Hematopoietic multipotent progenitor cell treated with erythropoietin and hydrocortisone succinate and interleukin-3 and kit ligand, for 8 days (in vitro differentiated cells): Measurements from ENCODE around the gene SYDE1.

ENCODE experiments used
- DNase-seq: peaks from one replicate; pipeline ENCODE4 v3.0.0-alpha.2; 2015

Gene SYDE1

DNA sequence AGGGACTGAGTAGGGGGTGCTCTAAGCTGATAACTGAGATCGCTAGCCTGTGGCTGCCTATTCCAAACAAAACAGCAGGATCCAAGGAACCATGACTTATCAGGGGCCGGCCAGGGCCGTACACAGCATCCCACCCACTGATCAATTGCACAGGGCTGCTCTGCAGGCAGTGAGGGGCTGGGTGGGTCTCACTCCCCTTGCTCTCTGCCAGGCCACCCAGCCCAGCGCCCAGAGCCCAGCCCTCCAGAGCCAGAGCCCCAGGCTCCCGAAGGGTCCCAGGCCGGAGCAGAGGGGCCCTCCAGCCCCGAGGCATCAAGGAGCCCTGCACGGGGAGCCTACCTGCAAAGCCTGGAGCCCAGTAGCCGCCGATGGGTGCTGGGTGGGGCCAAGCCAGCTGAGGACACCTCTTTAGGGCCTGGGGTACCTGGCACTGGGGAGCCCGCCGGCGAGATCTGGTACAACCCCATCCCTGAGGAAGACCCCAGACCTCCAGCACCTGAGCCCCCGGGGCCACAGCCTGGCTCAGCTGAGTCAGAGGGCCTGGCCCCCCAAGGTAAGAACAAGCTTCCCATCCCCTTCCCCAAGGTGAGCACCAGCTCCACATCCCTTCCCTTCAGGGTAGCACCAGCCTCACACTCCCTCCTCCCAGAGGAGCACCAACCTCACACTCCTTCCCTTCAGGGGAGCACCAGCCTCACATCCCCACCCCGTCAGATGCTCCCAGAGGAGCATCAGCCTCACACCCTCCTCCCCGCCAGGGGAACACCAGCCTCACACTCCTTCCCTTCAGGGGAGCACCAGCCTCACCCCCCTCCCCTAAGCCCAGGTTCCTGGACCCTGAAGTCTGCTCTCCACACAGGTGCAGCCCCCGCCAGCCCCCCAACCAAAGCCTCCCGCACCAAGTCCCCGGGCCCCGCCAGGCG lies 1.9 kb downstream of the SYDE1 start:
- no peak for DNase-seq

DNA sequence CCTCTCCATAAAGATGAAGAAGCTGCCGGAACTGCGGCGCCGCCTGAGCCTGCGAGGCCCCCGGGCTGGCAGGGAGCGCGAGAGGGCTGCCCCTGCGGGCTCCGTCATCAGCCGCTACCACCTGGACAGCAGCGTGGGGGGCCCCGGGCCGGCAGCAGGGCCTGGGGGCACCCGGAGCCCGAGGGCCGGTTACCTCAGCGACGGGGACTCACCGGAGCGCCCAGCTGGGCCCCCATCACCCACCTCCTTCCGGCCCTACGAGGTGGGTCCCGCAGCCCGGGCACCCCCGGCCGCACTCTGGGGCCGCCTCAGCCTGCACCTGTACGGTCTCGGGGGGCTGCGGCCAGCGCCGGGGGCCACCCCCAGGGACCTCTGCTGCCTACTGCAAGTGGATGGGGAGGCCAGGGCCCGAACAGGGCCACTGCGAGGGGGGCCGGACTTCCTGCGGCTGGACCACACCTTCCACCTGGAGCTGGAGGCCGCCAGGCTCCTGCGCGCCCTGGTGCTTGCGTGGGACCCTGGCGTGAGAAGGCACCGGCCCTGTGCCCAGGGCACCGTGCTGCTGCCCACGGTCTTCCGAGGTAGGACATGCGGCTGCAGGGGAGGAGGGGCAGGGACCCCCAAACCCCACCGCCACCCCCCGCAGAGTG lies 2.7 kb downstream of the SYDE1 start:
- no peak for DNase-seq

DNA sequence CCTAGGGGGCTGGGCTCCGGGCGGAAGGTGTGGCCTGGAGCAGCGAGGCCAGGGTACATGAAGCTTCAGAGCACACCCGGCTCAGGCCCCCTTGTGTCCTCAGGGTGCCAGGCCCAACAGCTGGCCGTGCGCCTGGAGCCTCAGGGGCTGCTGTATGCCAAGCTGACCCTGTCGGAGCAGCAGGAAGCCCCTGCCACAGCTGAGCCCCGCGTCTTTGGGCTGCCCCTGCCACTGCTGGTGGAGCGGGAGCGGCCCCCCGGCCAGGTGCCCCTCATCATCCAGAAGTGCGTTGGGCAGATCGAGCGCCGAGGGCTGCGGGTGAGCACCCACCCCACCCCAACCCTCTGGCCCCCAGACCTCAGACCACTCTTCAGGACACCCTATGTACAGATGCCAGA lies 3.2 kb downstream of the SYDE1 start:
- no peak for DNase-seq

DNA sequence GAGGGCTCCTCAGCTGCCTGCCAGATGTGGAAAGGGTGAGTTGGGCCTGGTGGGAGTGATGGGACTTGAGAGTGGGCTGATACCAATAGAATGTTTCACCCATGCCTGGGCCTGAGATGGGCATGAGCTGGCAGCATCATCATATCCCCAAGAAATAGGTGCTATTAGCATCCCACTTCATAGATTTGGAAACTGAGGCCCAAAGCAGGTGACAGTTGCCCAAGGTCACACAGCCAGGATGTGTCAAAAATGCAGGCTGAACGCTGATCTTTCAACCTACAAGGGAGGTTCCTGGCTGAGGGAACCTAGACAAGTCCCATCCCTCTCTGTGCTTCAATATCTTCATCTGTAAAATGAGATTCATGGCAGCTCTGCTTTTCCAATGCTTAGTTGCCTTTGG lies 4.6 kb downstream of the SYDE1 start:
- DNase-seq = no peak

DNA sequence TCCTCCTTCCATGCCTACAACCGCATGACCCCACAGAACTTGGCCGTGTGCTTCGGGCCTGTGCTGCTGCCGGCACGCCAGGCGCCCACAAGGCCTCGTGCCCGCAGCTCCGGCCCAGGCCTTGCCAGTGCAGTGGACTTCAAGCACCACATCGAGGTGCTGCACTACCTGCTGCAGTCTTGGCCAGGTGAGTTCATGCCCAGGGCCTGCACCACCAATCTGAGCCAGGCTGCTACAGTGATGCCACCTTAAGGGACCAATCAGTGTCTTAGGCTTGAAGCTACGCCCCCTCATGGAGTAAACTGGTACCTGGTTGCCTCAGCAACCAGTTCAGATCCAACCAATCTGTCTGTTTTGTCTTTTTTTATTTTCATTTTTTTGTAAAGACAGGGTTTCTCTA lies 5.2 kb downstream of the SYDE1 start:
- peak; percentile 11 for DNase-seq

DNA sequence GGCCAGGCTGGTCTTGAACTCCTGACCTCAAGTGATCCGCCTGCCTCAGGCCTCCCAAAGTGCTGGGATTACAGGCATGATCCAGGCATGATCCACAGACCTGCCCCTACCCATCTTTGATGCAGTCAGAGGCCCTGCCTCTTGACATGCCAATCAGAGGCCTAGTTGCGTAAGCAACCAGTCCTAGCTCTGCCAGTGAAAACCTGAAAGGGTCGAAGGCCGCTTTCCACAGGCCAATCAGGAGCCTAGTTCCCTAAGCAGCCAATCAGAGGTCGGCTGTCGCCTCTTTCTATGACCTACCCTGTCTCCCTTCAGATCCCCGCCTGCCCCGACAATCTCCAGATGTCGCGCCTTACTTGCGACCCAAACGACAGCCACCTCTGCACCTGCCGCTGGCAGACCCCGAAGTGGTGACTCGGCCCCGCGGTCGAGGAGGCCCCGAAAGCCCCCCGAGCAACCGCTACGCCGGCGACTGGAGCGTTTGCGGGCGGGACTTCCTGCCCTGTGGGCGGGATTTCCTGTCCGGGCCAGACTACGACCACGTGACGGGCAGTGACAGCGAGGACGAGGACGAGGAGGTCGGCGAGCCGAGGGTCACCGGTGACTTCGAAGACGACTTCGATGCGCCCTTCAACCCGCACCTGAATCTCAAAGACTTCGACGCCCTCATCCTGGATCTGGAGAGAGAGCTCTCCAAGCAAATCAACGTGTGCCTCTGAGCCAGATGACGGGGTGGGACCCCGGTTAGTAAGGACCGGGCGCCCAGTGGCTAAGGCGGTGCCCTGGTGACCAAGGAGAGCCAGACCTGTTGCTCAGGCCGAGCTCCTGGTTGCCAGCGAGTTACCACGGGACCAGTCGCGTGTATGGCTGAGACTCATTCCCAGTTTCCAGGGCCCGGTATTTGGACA lies 6.3 kb downstream of the SYDE1 start:
- no peak for DNase-seq

DNA sequence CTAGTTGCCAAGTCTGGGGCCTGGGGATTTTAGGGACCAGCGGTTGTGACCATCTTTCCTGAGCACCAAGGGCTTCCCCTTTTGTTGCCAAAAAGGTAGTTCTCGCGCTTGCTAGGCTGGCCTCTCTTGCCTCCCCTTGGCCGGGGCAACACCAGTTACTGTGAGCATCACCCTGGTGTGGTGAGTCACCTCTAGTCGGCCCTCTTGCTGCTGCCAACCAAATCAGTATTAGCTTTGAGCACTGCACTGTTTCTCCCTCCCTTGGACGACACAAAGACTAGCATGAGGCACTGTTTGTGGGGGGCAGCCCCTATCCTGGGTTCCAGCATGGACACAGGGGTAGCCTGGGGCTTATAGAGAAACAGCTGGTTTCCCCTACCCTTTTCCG lies 6.9 kb downstream of the SYDE1 start:
- DNase-seq = no peak

DNA sequence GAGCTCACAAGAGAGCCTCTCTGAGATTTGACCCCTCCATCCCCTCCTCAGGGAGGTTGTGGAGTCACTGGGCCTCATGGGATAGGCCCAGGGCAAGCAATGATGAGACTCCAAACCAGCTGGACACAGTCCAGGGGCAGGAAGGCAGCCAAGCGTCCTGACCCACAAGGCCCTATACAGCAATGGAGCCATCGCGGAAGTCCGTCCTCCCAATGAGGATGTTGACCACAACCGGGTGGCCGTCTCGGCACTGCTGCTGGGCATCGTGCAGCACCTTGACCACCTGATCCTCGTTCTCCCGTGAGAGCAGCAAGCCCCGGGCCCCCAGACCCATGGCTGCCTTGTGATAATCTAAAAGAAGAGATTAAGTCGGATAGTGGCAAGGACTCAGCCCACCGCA lies 7.9 kb downstream of the SYDE1 start:
- DNase-seq = no peak

DNA sequence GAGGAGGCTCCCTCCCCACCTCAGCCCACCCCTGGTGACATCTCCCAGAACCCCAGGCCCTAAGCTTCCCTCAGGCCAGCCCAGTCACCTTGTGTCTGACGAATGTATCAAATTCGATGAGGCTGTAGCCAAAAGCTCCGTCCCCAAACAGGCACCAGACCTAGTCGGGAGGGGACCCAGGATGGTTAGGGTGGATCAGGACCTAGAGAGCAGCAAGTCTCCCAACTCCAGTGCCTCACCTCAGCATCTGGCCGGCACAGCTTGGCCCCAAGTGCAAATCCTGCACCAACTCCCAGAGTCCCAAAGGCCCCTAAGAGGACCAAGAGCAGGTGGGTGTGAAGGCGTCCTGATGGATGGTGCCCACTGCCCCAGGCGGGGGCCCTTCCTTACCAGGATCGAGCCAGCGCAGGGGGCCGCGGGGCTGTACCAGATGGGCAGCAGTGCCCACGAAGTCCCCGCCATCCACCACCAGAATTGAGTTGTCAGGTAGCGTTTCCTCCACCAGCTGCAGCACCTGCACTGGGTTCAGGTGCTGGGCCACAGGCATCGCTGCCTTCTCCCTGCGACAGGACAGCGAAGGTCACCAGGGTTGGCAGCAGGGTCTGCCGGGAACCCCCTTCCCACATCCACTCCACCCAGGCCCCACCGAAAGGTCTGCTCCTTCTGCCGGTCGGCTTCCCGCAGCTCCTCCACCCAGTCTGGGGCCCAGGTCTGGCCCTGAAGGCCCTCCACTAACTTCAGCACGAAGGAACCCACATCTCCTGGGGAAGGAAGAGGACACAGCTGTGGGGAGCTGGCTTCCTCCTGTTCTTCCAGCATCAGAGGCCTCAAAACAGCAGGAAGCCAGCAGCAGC lies 8.8 kb downstream of the SYDE1 start:
- DNase-seq = no peak

DNA sequence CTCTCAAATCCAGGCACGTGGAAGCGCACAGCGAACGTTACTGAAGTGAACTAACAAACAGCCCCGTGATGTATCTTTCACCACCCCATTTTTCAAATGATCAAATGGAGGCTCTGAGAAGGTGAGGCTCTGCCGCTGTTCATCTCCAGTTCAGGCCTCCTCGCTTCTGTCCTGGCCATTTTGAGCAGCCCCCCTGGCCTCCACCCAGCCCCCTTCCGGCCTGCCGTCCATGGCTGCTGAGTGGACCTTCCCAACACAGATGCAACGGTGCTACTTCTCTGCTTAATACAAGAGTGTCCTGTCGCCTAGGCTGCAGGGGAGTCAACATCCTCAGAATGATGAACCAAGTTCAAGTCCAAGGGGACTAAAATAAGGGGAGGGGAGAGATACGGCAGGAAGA lies 9.7 kb downstream of the SYDE1 start:
- no peak for DNase-seq

DNA sequence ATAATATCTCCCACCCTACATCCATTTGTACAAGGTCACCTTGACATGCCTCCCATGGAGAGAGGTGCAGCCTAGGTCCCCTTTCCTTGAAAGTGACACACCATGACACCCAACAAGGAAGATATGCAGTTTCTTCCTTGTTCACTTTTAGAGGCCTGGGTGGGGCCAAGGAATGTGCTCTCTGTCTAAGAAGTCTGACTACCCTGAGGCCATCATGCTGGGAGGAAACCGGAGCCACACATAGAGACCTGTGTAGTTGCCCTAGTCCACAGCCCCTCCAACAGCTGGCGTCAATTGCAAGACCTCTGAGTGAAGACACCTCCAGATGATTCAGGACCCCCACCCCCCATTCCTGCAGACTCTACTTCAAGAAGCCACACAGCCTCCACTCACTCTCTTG lies 11.0 kb downstream of the SYDE1 start:
- DNase-seq = no peak

DNA sequence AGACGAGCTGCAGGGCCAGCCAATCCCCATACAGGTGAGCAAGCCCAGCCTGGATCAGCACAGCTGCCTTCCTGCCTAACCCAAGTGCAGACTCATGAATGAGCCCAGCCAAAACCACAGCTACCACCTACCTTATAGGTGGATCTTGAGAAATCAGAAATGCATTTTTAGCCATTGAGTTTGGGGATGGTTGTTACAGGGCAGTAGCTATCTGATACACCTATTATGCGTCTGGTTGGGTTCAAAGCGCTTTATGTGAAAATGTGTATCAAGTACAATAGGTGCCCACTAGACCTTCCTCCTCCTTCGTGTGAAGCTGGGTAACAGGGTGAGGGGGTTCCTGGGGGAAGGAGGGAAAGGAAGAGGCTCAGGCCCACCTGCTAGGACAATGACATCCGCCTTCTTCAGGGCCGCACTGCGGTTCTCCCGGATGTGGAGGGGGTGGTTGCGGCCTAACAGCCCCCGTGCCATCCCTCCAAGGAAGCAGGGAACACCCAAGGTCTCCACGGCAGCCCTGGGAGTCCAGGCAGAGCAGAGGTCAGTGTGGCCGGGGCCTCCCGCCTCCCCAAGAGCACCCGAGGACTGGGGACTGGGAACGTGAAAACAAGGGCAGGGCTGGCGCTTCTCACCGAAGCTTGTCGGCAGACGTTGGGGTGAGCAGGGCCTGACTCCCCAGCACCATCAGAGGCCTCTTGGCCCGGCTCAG lies 11.7 kb downstream of the SYDE1 start:
- DNase-seq = no peak

DNA sequence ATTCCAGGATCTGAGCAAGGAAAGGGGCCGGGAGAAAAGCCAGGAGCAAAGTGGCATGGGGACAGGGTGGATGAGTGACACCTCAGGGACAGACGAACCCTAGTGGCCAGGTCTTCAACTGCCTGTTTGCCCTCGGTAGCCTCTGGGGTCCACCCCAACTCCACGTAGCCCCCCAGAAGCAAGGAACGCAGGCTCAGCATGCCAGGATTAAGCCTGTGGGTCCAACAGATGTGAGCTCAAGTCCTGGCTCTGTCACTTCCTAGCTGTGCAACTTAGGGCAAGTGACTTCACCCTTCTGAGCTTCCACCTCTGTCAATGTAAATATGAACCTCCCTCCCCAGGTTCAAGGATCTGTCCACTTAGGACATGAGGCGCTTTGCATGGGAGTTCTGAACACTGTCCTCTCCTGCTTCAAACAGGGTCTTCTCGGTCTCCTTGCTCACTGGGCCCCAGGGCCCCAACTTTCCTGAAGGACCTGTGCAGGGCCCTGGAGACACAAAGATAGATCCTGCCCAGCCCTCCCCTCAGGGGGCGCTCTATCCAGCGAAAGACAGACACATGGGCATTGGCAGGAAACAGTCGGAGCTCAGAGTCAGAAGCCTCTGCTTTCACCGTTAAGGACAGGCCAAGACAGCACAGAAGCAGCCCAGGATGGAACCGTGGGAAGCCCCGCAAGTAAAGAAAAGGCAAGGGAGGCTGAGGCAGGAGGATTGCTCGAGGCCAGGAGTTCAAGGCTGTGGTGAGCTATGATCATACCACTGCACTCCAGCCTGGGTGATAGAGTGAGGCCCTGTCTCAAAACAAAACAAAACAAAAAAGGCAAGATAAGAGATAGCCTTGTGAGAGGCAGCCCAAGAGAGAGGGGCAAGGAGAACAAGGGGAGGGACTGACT lies 13.2 kb downstream of the SYDE1 start:
- no peak for DNase-seq

DNA sequence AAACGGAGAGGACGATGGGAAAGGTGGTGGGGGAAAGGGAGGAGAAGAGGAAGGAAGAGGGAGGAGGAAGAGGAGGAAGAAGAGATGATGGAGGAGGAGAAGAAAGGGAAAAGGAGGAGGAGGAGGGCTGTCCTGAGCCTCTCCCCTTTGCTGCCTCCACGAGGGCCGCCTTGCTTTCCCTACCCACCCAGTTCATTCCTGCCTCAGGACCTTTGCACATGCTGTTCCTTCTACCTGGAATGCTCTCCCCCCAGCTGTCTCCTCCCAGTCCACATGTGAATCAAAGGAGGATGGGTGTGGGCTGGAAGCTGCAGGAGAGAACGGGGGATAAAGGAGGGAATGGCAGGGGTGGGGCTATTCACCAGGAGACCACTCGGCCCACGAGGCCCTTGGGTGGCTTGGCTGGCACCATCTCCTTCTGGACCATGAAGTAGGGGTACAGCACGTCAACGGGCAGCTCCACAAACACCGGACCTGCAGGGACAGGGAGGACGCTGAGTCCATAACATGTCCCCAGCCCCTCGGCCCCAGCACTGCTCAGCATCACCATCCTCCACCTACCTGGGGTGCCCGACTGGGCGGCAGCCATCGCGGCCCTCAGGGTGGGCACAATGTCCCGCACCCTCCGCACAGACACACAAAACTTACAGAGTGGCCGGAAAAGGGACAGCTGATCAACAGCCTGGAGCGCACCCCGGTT lies 15.3 kb downstream of the SYDE1 start:
- DNase-seq = no peak

DNA sequence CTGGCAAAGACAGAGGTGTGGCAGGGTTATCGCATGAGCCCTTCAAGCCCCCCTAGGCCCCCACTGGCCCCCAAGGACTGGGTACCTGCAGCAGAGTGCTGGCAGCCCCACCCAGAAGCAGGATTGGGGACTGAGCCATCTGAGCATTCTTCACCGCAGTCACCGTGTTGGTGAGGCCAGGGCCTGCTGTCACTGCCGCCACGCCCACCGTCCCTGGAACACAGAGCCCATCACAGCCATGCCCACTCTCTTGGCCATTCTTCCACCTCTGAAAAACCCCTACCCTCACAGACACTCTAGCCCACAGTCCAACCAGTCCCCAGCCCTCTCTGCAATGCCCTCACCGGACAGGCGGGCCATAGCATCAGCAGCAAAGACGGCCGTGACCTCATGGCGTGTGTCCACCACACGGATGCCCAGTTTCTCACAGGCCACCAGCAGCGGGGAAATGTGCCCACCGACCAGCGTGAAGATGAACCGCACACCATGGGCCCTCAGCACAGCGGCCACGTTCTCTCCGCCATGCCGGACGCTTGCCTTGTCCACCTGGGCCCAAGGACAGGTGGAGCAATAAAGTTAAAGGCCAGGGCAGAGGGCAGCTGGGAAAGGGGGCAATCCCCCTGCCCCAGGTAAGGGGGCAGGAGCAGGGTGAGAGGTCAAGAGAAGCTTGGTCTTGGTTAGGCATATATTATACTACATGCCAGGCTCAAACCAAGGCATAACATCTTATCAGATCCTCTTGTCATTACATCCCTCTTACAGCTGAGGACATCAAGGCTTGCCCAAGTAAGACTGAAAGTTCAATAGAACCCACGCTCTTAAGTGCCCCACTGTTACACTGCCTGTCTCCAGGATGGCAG lies 16.1 kb downstream of the SYDE1 start:
- no peak for DNase-seq

DNA sequence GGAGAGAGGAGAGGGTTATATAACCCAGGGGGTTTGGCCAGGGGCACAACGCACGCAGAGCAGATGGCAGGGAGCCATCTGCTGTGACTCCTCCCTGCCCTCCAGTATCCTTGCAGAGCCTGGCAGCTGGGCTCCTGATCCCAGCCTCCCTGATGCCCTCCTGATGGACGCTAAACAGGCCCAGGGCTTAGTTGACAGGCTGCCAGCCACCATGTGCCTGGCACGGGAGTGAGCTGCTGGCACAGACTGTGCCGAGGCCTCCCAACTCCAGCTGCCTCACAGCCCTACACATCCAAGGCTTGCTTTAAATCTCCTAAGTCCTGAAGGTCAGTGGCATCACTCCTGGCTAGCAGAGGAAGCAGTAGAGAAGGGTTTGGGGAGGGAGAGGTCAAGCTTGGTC lies 16.7 kb downstream of the SYDE1 start:
- no peak for DNase-seq

DNA sequence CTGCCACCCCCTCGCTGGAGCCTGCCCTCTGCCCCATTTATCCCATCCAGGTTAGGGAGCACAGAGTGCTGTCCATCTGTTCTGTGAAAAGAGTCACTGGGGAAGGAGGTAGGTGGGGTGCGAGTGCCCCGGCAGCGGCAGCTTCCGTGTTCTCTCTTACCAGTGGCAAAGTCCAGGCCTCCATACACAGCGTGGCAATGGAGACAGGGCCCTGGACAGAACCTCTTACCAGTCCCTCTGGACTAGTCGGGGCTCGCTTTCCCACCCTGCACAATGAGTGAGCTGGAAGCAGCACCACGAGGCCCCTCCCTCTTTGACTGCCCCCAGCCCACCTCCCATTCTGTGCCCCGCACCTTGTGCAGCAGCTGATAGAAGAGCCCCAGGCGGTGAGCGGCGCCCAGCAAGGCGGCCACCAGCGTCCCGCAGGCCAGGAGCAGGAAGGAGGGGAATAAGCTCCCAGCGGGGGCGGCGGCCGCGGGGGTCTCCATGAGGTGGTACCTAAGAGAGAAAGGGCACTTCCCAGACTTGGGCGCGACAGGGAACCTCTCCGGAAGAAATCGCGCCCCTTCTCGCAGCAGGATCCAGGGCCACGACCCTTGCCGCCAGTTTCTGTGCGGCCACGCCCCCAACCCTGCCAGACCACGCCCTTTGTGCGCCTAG lies 17.5 kb downstream of the SYDE1 start:
- DNase-seq = peak; percentile 29
